Endometrial microvascular endothelial cells (primary cell): ENCODE results near the gene EXOC3. TPM values are rescaled to one million over a fixed set of nuclear protein-coding genes. Genes with fewer than 3 reads are reported as not detected.
"Not testable (repeated sequence)": the region's sequence is repeated elsewhere in the genome, so short reads cannot be mapped to it uniquely, and the experiment has no call there.

Source experiments
- in situ Hi-C: cut with HindIII; loops from 2 replicates; pipeline ENCODE4 v1.10.0; 2017; ENCODE audit warnings: low sequenced_read_pairs, low pct_unique_long_range_greater_than_20kb; ENCODE audit errors: inconsistent ontology term
- total RNA-seq: library from RNA; depleted of rRNA; stranded (reverse); fragments of >200 nt; gene quantifications from one replicate; pipeline ENCODE4 v1.2.3, GENCODE V29; 2015; ENCODE audit errors: inconsistent ontology term

EXOC3 gene
- total RNA-seq, result 32.1 TPM

GRCh38 chr5:442335-443238 is at the start of gene EXOC3:
Gene EXOC3 (plus strand): TSS chr5:443176. CDS start chr5:446206, 3,030 bp downstream.
- in situ Hi-C loops, result no loop called here

GRCh38 chr5:393846-394275 is 49.1 kb upstream of the EXOC3 start:
- in situ Hi-C loops, result no loop called here

- in situ Hi-C loops, result no loop called here
These were observed 48.3 kb upstream of the EXOC3 start for GRCh38 chr5:394671-395155.

GRCh38 chr5:395156-395920 is 47.6 kb upstream of the EXOC3 start:
- in situ Hi-C loops, result no loop called here

- in situ Hi-C loops, result no loop called here
These were observed 47.0 kb upstream of the EXOC3 start for GRCh38 chr5:395921-396530.

- in situ Hi-C loops, result no loop called here
These were observed 46.4 kb upstream of the EXOC3 start for GRCh38 chr5:396531-396961.

GRCh38 chr5:398141-398474 is 44.9 kb upstream of the EXOC3 start:
- in situ Hi-C loops, result not testable (repeated sequence)

GRCh38 chr5:398475-399295 is 44.3 kb upstream of the EXOC3 start:
- in situ Hi-C loops, result no loop called here

- in situ Hi-C loops, result no loop called here
These were observed 43.4 kb upstream of the EXOC3 start for GRCh38 chr5:399296-400281.

- in situ Hi-C loops, result no loop called here
These were observed 42.5 kb upstream of the EXOC3 start for GRCh38 chr5:400282-401145.

- in situ Hi-C loops, result no loop called here
These were observed 41.6 kb upstream of the EXOC3 start for GRCh38 chr5:401146-402034.

- in situ Hi-C loops, result not testable (repeated sequence)
These were observed 40.8 kb upstream of the EXOC3 start for GRCh38 chr5:402219-402614.

GRCh38 chr5:402615-403359 is 40.2 kb upstream of the EXOC3 start:
- in situ Hi-C loops, result no loop called here

- in situ Hi-C loops, result no loop called here
These were observed 39.0 kb upstream of the EXOC3 start for GRCh38 chr5:403995-404394.

- in situ Hi-C loops, result no loop called here
These were observed 38.2 kb upstream of the EXOC3 start for GRCh38 chr5:404666-405241.
